Activated naive CD8-positive, alpha-beta T cell treated with anti-CD3 and anti-CD28 coated beads, Interleukin-2, amount 10 ng/mL, durations not matched to agents 7 days and 5 days (primary cell): Measurements from ENCODE around the gene MYH8. TPM values are rescaled to one million over a fixed set of nuclear protein-coding genes. Genes with fewer than 3 reads are reported as not detected.

ENCODE experiments used
- ATAC-seq: fragments of 150-1000 bp; cut with Tn5 transposase; one replicate; pipeline ENCODE4 v1.10.0; 2021; ENCODE audit warnings: low read depth, moderate library complexity
- POLR2A ChIA-PET: fragments of 350-600 bp; sonication (Branson Sonifier 250); formaldehyde crosslinking; loops from one replicate; lab custom pipeline; 2021; ENCODE audit warnings: antibody characterized with exemption; lab: Charles Lee
- DNase-seq: peaks from one replicate; pipeline ENCODE4 v3.0.0; 2021
- H3K27ac Mint-ChIP-seq: one replicate; pipeline ENCODE4 v1.8.0; 2022; ENCODE audit warnings: mild to moderate bottlenecking, mixed read lengths
- H3K27me3 Mint-ChIP-seq: one replicate; pipeline ENCODE4 v1.8.0; 2022; ENCODE audit warnings: mild to moderate bottlenecking, moderate library complexity, mixed read lengths
- H3K36me3 Mint-ChIP-seq: one replicate; pipeline ENCODE4 v1.8.0; 2021; ENCODE audit warnings: mild to moderate bottlenecking, mixed read lengths
- H3K4me1 Mint-ChIP-seq: one replicate; pipeline ENCODE4 v1.8.0; 2021; ENCODE audit warnings: mixed read lengths
- H3K4me3 Mint-ChIP-seq: one replicate; pipeline ENCODE4 v1.8.0; 2022; ENCODE audit warnings: mild to moderate bottlenecking, moderate library complexity, mixed read lengths
- H3K9me3 Mint-ChIP-seq: one replicate; pipeline ENCODE4 v1.8.0; 2021; ENCODE audit warnings: mixed read lengths
- total RNA-seq, 2 experiments: library from RNA; stranded (reverse); gene quantifications; one replicate each; pipeline ENCODE4 v1.2.3, GENCODE V29; 2021

Gene MYH8
- total RNA-seq, 2 experiments from 2014 or later: not detected

GRCh38 chr17:10368561-10368960 lies 53.2 kb downstream of the MYH8 start:
- H3K27ac Mint-ChIP-seq: no peak overlapping the region
- peaks cover 7% of the 10 kb centered on the region for H3K27me3 Mint-ChIP-seq
- no peak for ATAC-seq
- H3K36me3 Mint-ChIP-seq: no peaks in the 10 kb centered on the region
- no peak overlapping the region for H3K4me3 Mint-ChIP-seq
- POLR2A ChIA-PET: no interaction called here
- no peaks in the 10 kb centered on the region for H3K4me1 Mint-ChIP-seq
- H3K9me3 Mint-ChIP-seq: no peaks in the 10 kb centered on the region
- no peak for DNase-seq

GRCh38 chr17:10360578-10360977 lies 61.2 kb downstream of the MYH8 start:
- no peaks in the 10 kb centered on the region for H3K4me1 Mint-ChIP-seq
- ATAC-seq (no peak), DNase-seq (no peak)
- H3K4me3 Mint-ChIP-seq: no peak overlapping the region
- no peaks in the 10 kb centered on the region for H3K36me3 Mint-ChIP-seq
- no peaks in the 10 kb centered on the region for H3K9me3 Mint-ChIP-seq
- H3K27ac Mint-ChIP-seq: no peak overlapping the region
- POLR2A ChIA-PET: no interaction called here
- H3K27me3 Mint-ChIP-seq: no peaks in the 10 kb centered on the region

GRCh38 chr17:10357768-10358167 lies 64.0 kb downstream of the MYH8 start:
- Mint-ChIP-seq H3K9me3 (no peaks in the 10 kb centered on the region), H3K4me1 (no peaks in the 10 kb centered on the region), H3K36me3 (no peaks in the 10 kb centered on the region), H3K27ac (no peak overlapping the region), H3K4me3 (no peak overlapping the region), H3K27me3 (no peaks in the 10 kb centered on the region)
- POLR2A ChIA-PET: no interaction called here
- DNase-seq (peak; percentile 29), ATAC-seq (no peak)

- no peaks in the 10 kb centered on the region for H3K27me3 Mint-ChIP-seq
- H3K4me1 Mint-ChIP-seq: no peaks in the 10 kb centered on the region
- DNase-seq: no peak
- H3K27ac Mint-ChIP-seq: no peak overlapping the region
- no peak for ATAC-seq
- POLR2A ChIA-PET: no interaction called here
- H3K4me3 Mint-ChIP-seq: no peak overlapping the region
- H3K36me3 Mint-ChIP-seq: no peaks in the 10 kb centered on the region
- no peaks in the 10 kb centered on the region for H3K9me3 Mint-ChIP-seq
These were observed 67.1 kb downstream of the MYH8 start for GRCh38 chr17:10354651-10355050.

GRCh38 chr17:10352893-10353292 lies 68.9 kb downstream of the MYH8 start:
- Mint-ChIP-seq H3K9me3 (no peaks in the 10 kb centered on the region), H3K4me3 (no peak overlapping the region), H3K27ac (no peak overlapping the region), H3K36me3 (no peaks in the 10 kb centered on the region), H3K4me1 (no peaks in the 10 kb centered on the region), H3K27me3 (no peaks in the 10 kb centered on the region)
- ATAC-seq: no peak
- POLR2A ChIA-PET: no interaction called here
- DNase-seq: no peak

GRCh38 chr17:10349403-10349802 lies 72.3 kb downstream of the MYH8 start:
- no peak overlapping the region for H3K4me3 Mint-ChIP-seq
- ATAC-seq (no peak), DNase-seq (no peak)
- no peak overlapping the region for H3K27ac Mint-ChIP-seq
- H3K4me1 Mint-ChIP-seq: no peaks in the 10 kb centered on the region
- H3K9me3 Mint-ChIP-seq: no peaks in the 10 kb centered on the region
- POLR2A ChIA-PET: no interaction called here
- no peaks in the 10 kb centered on the region for H3K36me3 Mint-ChIP-seq
- no peaks in the 10 kb centered on the region for H3K27me3 Mint-ChIP-seq

GRCh38 chr17:10344816-10345215 lies 76.9 kb downstream of the MYH8 start:
- no peak overlapping the region for H3K27ac Mint-ChIP-seq
- POLR2A ChIA-PET: no interaction called here
- ATAC-seq: no peak
- H3K27me3 Mint-ChIP-seq: no peaks in the 10 kb centered on the region
- H3K9me3 Mint-ChIP-seq: no peaks in the 10 kb centered on the region
- no peak for DNase-seq
- no peaks in the 10 kb centered on the region for H3K4me1 Mint-ChIP-seq
- no peaks in the 10 kb centered on the region for H3K36me3 Mint-ChIP-seq
- no peak overlapping the region for H3K4me3 Mint-ChIP-seq

Other genes with a start within 250 kb of the MYH8 start
- gene GAS7, start 223.3 kb downstream of the MYH8 start, total RNA-seq: 1 to 10 TPM; 2.7 to 2.8 TPM
- gene MYH13, start 48.9 kb downstream of the MYH8 start, total RNA-seq: not detected
- gene MYH4, start 47.6 kb upstream of the MYH8 start, total RNA-seq: not detected
- gene MYH1, start 96.6 kb upstream of the MYH8 start, total RNA-seq: not detected
- gene MYH2, start 127.7 kb upstream of the MYH8 start, total RNA-seq: not detected
- 1 to 10 TPM; 3.6 to 6.0 TPM for gene MYH3, start 235.4 kb upstream of the MYH8 start, total RNA-seq